ENCODE measurements around the gene NAA10. TPM values are rescaled to one million over a fixed set of nuclear protein-coding genes. Genes with fewer than 3 reads are reported as not detected.
A peak's percentile ranks its signal among the peaks of the same experiment; 100 is the strongest.

NAA10 gene
- total and polyA plus RNA-seq, 2 of the 13 experiments (the other 11 are each of a cell fraction or from before 2014, with no cell fraction given), result 49.2 to 51.7 TPM

- in situ Hi-C loops (cut with HindIII; ENCODE audit: extremely low pct_ligation_motif_present, low pct_unique_long_range_greater_than_20kb), result no loop called here
- H3K4me1 ChIP-seq (ENCODE audit: insufficient read depth, low read length), result no peaks in the 10 kb centered on the region
- no TSS peak for BruUV-seq (replicated peaks)
- H3K27ac ChIP-seq (ENCODE audit: extremely low read length, insufficient read depth, low read length), result no peak overlapping the region
- no peaks in the 10 kb centered on the region for H3K79me2 ChIP-seq (ENCODE audit: insufficient read depth, low read length)
- H3K4me3 ChIP-seq (replicated peaks in 1 of 3; ENCODE audit: insufficient read depth in 1 of 3, low read depth in 2 of 3, low read length in 3 of 3), result no peak overlapping the region
- WGBS (ENCODE audit: low lambda C conversion rate), result 100% methylated on average over 7 of the region's 44 CpGs
- H4K20me1 ChIP-seq (ENCODE audit: insufficient read depth, low read length), result 0 out of 2 replicates have a peak, but pooled peaks cover 2% of the 10 kb centered on the region
- no peak overlapping the region for H3K9ac ChIP-seq (ENCODE audit: insufficient read depth, low read depth, low read length)
- ChIA-PET CTCF (ENCODE audit: low intra/inter-chr PET ratio, low total read pairs) (no interaction called here), POLR2A (no interaction called here)
- intact Hi-C loops (cut with micrococcal nuclease; ENCODE audit: unreplicated experiment), result no loop called here
- peaks cover 22 to 73% of the 10 kb centered on the region in 2 experiments; a peak in 4 of 5 replicates for H3K36me3 ChIP-seq (replicated peaks in 1 of 2; ENCODE audit: control insufficient read depth in 1 of 2, insufficient read depth in 2 of 2, low read length in 2 of 2)
- no peak for TF ChIP-seq AHDC1 (CRISPR knock-in tag; IDR thresholded peaks at IDR 0.05; ENCODE audit: borderline replicate concordance)
- TF ChIP-seq HNRNPL (IDR thresholded peaks at IDR 0.05; ENCODE audit: low read depth, low read length), result peak; percentile 83; the same call in 1 of the 2 replicates
- TF ChIP-seq AGO2 (optimal IDR thresholded peaks at IDR 0.05; ENCODE audit: low read depth, low read length), result peak; percentile 48
- TF ChIP-seq RBFOX2 (IDR thresholded peaks at IDR 0.05; ENCODE audit: low read depth, low read length), result peak; percentile 47
- TF ChIP-seq DBP (CRISPR knock-in tag; IDR thresholded peaks at IDR 0.05; ENCODE audit: not compliant biosample characterization), result no peak
- no peak overlapping the region for H3K4me2 ChIP-seq (ENCODE audit: low read depth, low read length)
- ATAC-seq (peak; percentile 3), DNase-seq (ENCODE audit: low spot score) (no peak), FAIRE-seq (no peak)
- H2AFZ ChIP-seq (ENCODE audit: low read length), result no peak overlapping the region
- no peaks in the 10 kb centered on the region for H3K27me3 ChIP-seq (ENCODE audit: control insufficient read depth in 1 of 2, insufficient read depth in 2 of 2, low read length in 2 of 2)
- H3K9me3 ChIP-seq (ENCODE audit: low read length), result no peaks in the 10 kb centered on the region
Measured at GRCh38 chrX:153954558-153955227, 19.9 kb upstream of the NAA10 start.
